Naive B cell (primary cell): ENCODE results near the gene SUN1. TPM values are rescaled to one million over a fixed set of nuclear protein-coding genes. Genes with fewer than 3 reads are reported as not detected.
"Not testable (repeated sequence)": the region's sequence is repeated elsewhere in the genome, so short reads cannot be mapped to it uniquely, and the experiment has no call there.

Experiments used
- ATAC-seq, 2 donors: fragments of 150-1000 bp; cut with Tn5 transposase; 2 replicates each; pipeline ENCODE4 v1.10.0; 2021; ENCODE audit warnings: low read depth in 2 of 2, mild to moderate bottlenecking in 2 of 2, moderate library complexity in 2 of 2
- DNase-seq: peaks from one replicate; pipeline ENCODE4 v3.0.0; 2022
- H3K27ac Mint-ChIP-seq, 6 donors: one replicate each; pipeline ENCODE4 v1.8.0; 2020 to 2022; ENCODE audit warnings: mild to moderate bottlenecking in 6 of 6, mixed read lengths in 6 of 6, moderate library complexity in 5 of 6, inconsistent platforms in 2 of 6
- H3K27me3 Mint-ChIP-seq, 3 donors: one replicate each; pipeline ENCODE4 v1.8.0; 2021 to 2022; ENCODE audit warnings: mixed read lengths in 3 of 3, mild to moderate bottlenecking in 1 of 3
- H3K36me3 Mint-ChIP-seq, 2 donors: one replicate each; pipeline ENCODE4 v1.8.0; 2020 to 2022; ENCODE audit warnings: mixed read lengths in 2 of 2, inconsistent platforms in 1 of 2, mild to moderate bottlenecking in 1 of 2
- H3K4me1 Mint-ChIP-seq, 3 donors: one replicate each; pipeline ENCODE4 v1.8.0; 2020 to 2022; ENCODE audit warnings: mixed read lengths in 3 of 3, inconsistent platforms in 1 of 3, mild to moderate bottlenecking in 1 of 3, moderate library complexity in 1 of 3
- H3K4me3 Mint-ChIP-seq, 8 donors: one replicate each; pipeline ENCODE4 v1.8.0; 2020 to 2022; ENCODE audit warnings: mild to moderate bottlenecking in 8 of 8, mixed read lengths in 8 of 8, moderate library complexity in 8 of 8, inconsistent platforms in 2 of 8
- H3K9me3 Mint-ChIP-seq, 7 donors: one replicate each; pipeline ENCODE4 v1.8.0; 2020 to 2022; ENCODE audit warnings: mixed read lengths in 7 of 7, mild to moderate bottlenecking in 5 of 7, inconsistent platforms in 2 of 7, moderate library complexity in 1 of 7
- polyA plus RNA-seq, 6 donors: library from polyadenylated mRNA; unstranded; fragments of 300-500 nt; fragmentation: Illumina TruSeq; gene quantifications; one replicate each; pipeline ENCODE4 v1.2.3, GENCODE V29; 2021; ENCODE audit warnings: low read depth in 6 of 6

SUN1 gene
- polyA plus RNA-seq, 6 donors from 2014 or later = 38.9 to 93.6 (median 45.5) TPM

- no peak for ATAC-seq
- no peak overlapping the region for H3K4me3 Mint-ChIP-seq
- peaks cover 0 to 2% (median 0%) of the 10 kb centered on the region in 7 donors for H3K9me3 Mint-ChIP-seq
- no peak for DNase-seq
- no peaks in the 10 kb centered on the region for H3K36me3 Mint-ChIP-seq
- H3K4me1 Mint-ChIP-seq = peaks cover 0 to 4% (median 3%) of the 10 kb centered on the region in 3 donors
- peaks cover 0 to 5% (median 0%) of the 10 kb centered on the region in 3 donors for H3K27me3 Mint-ChIP-seq
- no peak overlapping the region for H3K27ac Mint-ChIP-seq
Observed at GRCh38 chr7:798921-799470, 33.3 kb upstream of the SUN1 start.

DNA sequence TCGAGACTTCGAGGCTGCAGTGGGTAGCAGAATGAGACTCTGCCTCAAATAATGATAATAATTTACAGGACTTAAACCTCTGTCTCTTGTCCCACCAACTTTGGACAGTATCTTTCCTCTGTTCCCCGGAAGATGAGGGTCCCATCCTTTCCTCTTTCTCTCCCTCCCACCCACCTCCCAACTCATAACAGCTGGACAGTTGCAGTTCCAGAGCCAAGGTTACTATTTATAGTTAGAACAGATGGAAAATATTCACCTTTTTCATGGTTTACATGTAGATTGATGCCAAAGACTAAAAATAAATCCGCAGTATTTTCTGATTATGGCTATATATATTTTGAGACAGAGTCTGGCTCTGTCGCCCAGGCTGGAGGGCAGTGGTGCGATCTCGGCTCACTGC lies 31.6 kb upstream of the SUN1 start:
- no peaks in the 10 kb centered on the region for H3K36me3 Mint-ChIP-seq
- ATAC-seq (no peak), DNase-seq (no peak)
- peaks cover 0 to 2% (median 0%) of the 10 kb centered on the region in 7 donors for H3K9me3 Mint-ChIP-seq
- H3K4me1 Mint-ChIP-seq = peaks cover 0 to 4% (median 3%) of the 10 kb centered on the region in 3 donors
- peaks cover 0 to 5% (median 0%) of the 10 kb centered on the region in 3 donors for H3K27me3 Mint-ChIP-seq
- H3K27ac Mint-ChIP-seq = no peak overlapping the region
- H3K4me3 Mint-ChIP-seq = no peak overlapping the region

GRCh38 chr7:801351-801750 lies 30.9 kb upstream of the SUN1 start:
- not testable (repeated sequence) for H3K4me3 Mint-ChIP-seq, H3K36me3 Mint-ChIP-seq, DNase-seq, H3K9me3 Mint-ChIP-seq, H3K27me3 Mint-ChIP-seq, H3K27ac Mint-ChIP-seq, H3K4me1 Mint-ChIP-seq, ATAC-seq

- no peak overlapping the region for H3K4me3 Mint-ChIP-seq
- no peak for ATAC-seq
- peaks cover 0 to 2% (median 0%) of the 10 kb centered on the region in 7 donors for H3K9me3 Mint-ChIP-seq
- H3K4me1 Mint-ChIP-seq = peaks cover 0 to 4% (median 3%) of the 10 kb centered on the region in 3 donors
- no peak for DNase-seq
- no peaks in the 10 kb centered on the region for H3K36me3 Mint-ChIP-seq
- H3K27me3 Mint-ChIP-seq = peaks cover 0 to 5% (median 0%) of the 10 kb centered on the region in 3 donors
- H3K27ac Mint-ChIP-seq = peak overlapping the region in 1 of 6 donors; percentile 26
Observed at GRCh38 chr7:801940-802381, 30.3 kb upstream of the SUN1 start.

GRCh38 chr7:802500-803242 lies 29.6 kb upstream of the SUN1 start:
- Mint-ChIP-seq H3K9me3 (peaks cover 0 to 4% (median 0%) of the 10 kb centered on the region in 7 donors), H3K27ac (peak overlapping the region in 1 of 6 donors; percentile 15), H3K36me3 (no peaks in the 10 kb centered on the region), H3K4me1 (peaks cover 0 to 4% (median 3%) of the 10 kb centered on the region in 3 donors), H3K4me3 (no peak overlapping the region), H3K27me3 (peaks cover 0 to 5% (median 0%) of the 10 kb centered on the region in 3 donors)
- DNase-seq (no peak), ATAC-seq (no peak)

DNA sequence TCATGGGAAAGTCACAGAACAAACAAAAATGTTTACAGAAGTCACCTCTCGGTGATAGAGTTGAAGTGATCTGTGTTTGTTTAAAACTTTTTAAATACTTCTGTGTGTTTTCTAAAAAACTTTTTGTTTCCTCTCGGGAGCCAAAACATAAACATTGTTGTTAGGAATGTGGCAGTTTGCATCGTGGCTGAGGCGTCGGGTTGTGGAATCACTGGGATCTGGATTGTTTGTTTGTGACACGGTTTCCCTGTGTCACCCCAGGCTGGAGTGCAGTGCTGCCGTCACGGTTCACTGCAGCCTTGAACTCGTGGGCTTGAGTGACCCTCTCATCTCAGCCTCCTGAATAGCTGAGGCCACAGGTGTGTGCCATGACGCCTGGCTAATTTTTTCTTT lies 29.0 kb upstream of the SUN1 start:
- ATAC-seq (no peak), DNase-seq (no peak)
- H3K4me3 Mint-ChIP-seq = no peak overlapping the region
- peaks cover 0 to 4% (median 3%) of the 10 kb centered on the region in 3 donors for H3K4me1 Mint-ChIP-seq
- H3K27ac Mint-ChIP-seq = no peak overlapping the region
- H3K27me3 Mint-ChIP-seq = peaks cover 0 to 5% (median 0%) of the 10 kb centered on the region in 3 donors
- H3K36me3 Mint-ChIP-seq = no peaks in the 10 kb centered on the region
- H3K9me3 Mint-ChIP-seq = peaks cover 0 to 4% (median 0%) of the 10 kb centered on the region in 7 donors

GRCh38 chr7:803796-804195 lies 28.5 kb upstream of the SUN1 start:
- not testable (repeated sequence) for DNase-seq, H3K36me3 Mint-ChIP-seq, H3K9me3 Mint-ChIP-seq, H3K27me3 Mint-ChIP-seq, H3K4me3 Mint-ChIP-seq, ATAC-seq, H3K4me1 Mint-ChIP-seq
- H3K27ac Mint-ChIP-seq = peak overlapping the region in 1 of 6 donors; percentile 76

- Mint-ChIP-seq H3K27ac (no peak overlapping the region), H3K4me1 (peaks cover 0 to 4% (median 3%) of the 10 kb centered on the region in 3 donors), H3K36me3 (no peaks in the 10 kb centered on the region), H3K4me3 (no peak overlapping the region), H3K27me3 (peaks cover 0 to 5% (median 0%) of the 10 kb centered on the region in 3 donors), H3K9me3 (peaks cover 0 to 4% (median 0%) of the 10 kb centered on the region in 7 donors)
- DNase-seq (no peak), ATAC-seq (no peak)
Observed at GRCh38 chr7:805261-805660, 27.0 kb upstream of the SUN1 start.

DNA sequence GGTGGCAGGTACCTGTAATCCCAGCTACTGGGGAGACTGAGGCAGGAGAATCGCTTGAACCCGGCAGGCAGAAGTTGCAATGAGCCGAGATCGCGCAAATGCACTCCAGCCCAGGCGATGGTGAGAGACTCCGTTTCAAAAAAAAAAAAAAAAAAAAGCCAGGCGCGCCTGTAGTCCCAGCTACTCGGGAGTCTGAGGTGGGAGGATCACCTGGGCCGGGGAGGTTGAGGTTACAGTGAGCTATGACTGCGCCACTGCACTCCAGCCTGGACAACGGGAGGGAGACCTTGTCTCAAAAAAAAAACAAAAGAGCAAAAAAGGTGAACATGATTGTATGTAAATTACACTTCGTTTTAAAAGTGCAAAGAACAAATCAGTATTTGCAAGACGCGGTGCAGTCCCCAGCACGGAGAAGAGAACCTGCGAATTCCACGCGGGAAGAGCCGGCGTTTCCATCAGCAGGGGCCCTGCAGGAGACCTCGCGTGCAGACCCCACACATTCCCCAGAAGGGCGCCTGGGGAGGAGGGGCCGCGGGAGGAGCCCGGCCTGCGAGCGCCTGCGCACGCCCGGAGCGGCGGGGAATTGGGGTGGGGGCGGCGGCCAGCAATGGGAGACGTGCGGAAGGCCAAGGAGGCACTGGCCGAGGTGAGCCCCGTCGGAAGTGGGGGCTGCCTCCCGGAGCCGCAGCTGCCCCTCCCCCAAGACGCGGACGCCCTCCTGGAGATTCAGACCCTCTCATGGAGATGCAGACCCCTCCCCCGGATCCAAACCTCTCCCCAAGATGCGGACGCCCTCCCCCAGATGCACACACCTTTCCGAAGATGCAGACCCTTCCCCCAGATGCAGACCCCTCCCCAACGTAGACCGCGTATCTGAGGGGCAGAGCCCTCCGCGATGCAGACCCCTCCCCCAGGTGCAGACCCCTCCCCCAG lies 16.7 kb upstream of the SUN1 start:
- H3K36me3 Mint-ChIP-seq = no peaks in the 10 kb centered on the region
- H3K9me3 Mint-ChIP-seq = no peaks in the 10 kb centered on the region
- H3K4me1 Mint-ChIP-seq = peaks cover 47 to 67% (median 55%) of the 10 kb centered on the region in 3 donors
- DNase-seq (no peak), ATAC-seq (no peak)
- H3K27ac Mint-ChIP-seq = peak overlapping the region in 4 of 6 donors; percentile 29 to 86 (median 63)
- H3K4me3 Mint-ChIP-seq = peak overlapping the region; percentile 83 to 93 (median 90)
- no peaks in the 10 kb centered on the region for H3K27me3 Mint-ChIP-seq

GRCh38 chr7:816300-816750 lies 16.0 kb upstream of the SUN1 start:
- Mint-ChIP-seq H3K27ac (peak overlapping the region in 1 of 6 donors; percentile 62), H3K36me3 (no peaks in the 10 kb centered on the region), H3K27me3 (no peaks in the 10 kb centered on the region), H3K4me1 (peaks cover 53 to 72% (median 63%) of the 10 kb centered on the region in 3 donors), H3K4me3 (peak overlapping the region; percentile 72 to 93 (median 85)), H3K9me3 (no peaks in the 10 kb centered on the region)
- ATAC-seq (peak; percentile 94 to 96), DNase-seq (peak; percentile 97)

DNA sequence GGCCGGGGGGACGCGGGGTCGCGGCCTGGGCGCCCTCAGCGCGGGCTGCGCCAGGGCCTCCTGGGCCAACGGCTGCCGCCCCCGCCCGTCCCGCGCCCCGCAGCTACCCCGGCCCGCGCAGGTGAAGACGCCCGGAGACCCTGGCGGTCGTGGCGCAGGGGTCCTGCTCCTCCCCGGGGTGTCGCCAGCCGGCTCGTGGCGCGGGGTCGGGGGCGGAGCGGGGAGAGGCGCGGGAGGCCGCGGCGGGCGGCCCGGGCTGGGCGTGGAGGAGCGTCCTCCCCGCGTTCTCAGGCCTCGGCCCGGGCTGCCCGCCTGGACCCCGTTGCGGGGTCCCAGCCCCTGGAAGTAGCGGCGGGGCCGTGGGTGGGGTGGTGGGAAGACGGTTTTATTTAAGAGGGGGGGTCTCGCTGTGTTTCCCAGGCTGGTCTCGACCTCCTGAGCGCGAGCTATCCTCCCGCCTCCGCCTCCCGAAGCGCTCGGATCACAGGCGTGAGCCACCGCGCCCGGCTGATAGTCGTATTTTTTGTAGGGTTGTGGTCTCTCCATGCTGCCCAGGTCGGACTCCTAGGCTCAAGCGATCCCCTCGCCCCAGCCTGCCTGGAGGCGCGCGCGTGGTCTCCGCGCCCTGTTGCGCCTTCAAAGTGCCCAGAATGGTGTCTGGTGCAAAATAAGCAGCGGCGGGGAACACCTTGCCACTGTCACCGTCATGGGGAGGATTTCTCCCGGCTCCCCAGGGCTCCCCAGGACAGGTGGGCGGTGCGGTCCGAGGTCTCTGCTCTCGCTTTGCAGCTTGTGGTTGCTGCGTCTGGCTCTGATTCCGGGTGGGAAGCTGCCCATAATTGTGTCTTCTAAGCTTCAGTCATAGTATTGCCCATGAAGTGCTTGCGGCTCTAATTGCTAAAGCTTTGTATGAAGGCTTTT lies 15.3 kb upstream of the SUN1 start:
- Mint-ChIP-seq H3K4me1 (peaks cover 52 to 71% (median 63%) of the 10 kb centered on the region in 3 donors), H3K9me3 (no peaks in the 10 kb centered on the region), H3K36me3 (no peaks in the 10 kb centered on the region), H3K4me3 (peak overlapping the region; percentile 90 to 95 (median 92)), H3K27ac (peak overlapping the region; percentile 84 to 95 (median 90)), H3K27me3 (no peaks in the 10 kb centered on the region)
- DNase-seq (no peak), ATAC-seq (peak; percentile 8 to 11)

- Mint-ChIP-seq H3K27me3 (no peaks in the 10 kb centered on the region), H3K36me3 (peaks cover 0 to 4% of the 10 kb centered on the region in 2 donors), H3K4me1 (peaks cover 46 to 65% (median 62%) of the 10 kb centered on the region in 3 donors), H3K27ac (peak overlapping the region in 5 of 6 donors; percentile 13 to 92 (median 86)), H3K9me3 (no peaks in the 10 kb centered on the region), H3K4me3 (peak overlapping the region; percentile 90 to 95 (median 92))
- ATAC-seq = no peak
- DNase-seq = no peak
Observed at GRCh38 chr7:818031-818699, 14.1 kb upstream of the SUN1 start.
